Stimulated activated naive CD4-positive, alpha-beta T cell (primary cell): ENCODE data around the gene SART1.

ENCODE experiments used
- DNase-seq, 6 experiments: peaks; one replicate each; lab custom pipeline; 2025; lab: John Stamatoyannopoulos, UW

Gene SART1

GRCh38 chr11:65967329-65967934 is 5.9 kb downstream of the SART1 start:
- no peak for DNase-seq

- DNase-seq = no peak
These were observed 7.3 kb downstream of the SART1 start for GRCh38 chr11:65968600-65969482.

DNA sequence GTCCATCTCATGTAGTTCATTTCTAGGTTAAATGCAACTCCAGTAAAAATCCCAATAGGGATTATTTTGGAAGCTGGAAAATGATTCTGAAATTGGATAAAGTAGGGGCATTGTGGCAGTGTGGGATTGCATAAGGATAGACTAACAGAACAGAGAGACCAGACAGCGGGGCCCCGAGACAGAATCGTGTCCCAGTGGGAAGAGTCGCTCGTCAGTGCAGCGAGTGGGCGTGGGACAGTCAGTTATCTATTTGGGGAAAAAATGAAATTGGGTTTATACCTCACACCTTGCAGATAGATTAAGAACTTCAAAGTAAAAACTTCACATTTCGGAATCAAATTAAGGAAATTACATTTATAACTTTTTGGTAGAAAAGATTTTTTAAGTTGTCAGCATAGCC is 10.6 kb downstream of the SART1 start:
- DNase-seq = no peak

DNA sequence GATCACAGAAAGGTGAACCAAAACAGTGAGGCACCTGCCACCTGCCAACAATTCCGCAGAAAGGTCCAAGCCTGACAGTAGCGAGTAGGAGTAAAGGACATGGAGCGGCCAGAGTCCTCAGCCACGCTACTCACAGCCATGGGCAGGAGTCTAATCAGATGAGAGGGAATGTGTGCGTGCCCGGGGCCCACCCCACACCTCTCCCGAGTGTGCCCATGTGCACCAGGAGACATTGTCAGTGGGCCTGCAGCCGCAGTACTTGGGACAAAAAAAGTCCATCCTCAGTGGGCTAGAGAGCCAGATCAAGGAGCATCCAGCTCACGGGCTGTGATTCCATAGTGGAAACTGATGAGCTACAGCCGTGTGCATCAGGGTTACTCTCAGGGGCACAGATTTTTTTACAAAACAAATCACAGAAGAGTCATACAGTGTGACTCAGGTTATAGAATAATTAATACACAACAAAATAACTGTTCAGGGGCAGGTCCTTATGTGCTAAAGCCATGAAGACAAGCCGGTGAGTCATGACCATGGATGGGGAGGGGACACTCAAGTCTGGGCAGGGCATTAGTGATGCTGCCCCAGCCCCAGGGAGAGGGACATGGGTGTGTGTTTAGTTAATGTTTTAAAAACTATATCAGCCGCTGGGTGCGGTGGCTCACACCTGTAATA is 12.0 kb downstream of the SART1 start:
- DNase-seq = no peak

- no peak for DNase-seq
These were observed 14.2 kb downstream of the SART1 start for GRCh38 chr11:65975771-65976170.

DNA sequence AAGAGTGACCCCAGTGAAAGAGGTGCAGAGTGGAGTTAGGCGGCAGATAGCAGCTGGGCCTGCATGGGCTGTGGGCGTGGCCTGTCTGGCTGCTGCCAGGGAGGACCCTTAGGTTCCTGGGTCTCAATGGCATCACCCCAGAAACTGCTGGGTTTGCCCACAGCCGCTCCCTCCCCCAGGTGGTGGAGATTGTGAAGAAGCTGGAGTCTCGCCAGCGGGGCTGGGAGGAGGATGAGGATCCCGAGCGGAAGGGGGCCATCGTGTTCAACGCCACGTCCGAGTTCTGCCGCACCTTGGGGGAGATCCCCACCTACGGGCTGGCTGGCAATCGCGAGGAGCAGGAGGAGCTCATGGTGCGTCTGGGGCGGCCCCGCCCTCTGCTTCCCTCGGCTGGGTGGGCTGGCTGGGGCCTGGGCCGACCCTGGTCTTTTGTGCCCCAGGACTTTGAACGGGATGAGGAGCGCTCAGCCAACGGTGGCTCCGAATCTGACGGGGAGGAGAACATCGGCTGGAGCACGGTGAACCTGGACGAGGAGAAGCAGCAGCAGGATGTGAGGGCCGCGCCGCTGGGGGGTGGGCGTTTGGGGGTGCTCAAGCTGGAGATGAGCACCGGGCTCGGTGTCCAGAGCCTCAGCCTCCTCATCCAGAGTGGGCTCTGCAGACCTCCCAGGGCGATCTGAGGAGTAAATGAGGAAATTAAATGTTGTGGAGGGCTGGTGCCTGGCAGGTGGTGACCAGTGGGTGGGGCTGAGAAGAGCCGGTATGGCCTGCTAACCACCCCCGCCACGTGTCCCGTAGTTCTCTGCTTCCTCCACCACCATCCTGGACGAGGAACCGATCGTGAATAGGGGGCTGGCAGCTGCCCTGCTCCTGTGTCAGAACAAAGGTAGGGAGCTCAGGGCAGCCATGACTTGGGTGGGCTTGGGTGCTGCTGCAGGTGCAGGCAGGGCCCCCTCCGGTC is 15.0 kb downstream of the SART1 start:
- DNase-seq = no peak

GRCh38 chr11:65977621-65978390 is 16.3 kb downstream of the SART1 start:
- DNase-seq = no peak

DNA sequence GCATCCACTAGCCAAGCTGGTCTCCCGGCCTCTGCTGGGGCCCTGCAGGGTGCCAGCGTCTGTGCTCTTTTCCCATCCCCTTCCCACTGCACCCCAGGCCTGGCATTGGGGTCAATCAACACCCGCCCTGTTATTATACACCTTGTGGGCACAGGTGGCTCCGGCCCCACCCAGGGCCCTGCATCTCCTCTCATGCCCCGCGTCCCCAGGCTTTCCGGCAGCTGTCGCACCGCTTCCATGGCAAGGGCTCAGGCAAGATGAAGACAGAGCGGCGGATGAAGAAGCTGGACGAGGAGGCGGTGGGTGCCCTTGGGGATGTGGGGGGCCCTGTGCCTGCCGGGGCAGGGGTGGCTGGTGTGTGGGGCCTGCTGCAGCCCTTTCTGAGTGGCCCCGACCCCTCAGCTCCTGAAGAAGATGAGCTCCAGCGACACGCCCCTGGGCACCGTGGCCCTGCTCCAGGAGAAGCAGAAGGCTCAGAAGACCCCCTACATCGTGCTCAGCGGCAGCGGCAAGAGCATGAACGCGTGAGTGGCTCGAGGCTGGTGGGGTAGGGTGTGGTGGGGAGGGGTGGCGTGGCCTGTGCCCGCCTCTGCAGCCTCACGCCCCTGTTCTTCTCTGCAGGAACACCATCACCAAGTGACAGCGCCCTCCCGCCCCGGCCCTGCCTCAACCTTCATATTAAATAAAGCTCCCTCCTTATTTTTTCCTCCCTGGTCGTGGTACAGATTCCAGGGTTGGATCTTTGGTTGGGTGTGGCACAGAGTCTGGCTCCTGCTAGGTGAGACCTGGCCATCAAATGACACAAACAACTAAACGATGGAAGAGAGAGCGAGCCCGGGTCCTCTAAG is 17.1 kb downstream of the SART1 start:
- no peak for DNase-seq

DNA sequence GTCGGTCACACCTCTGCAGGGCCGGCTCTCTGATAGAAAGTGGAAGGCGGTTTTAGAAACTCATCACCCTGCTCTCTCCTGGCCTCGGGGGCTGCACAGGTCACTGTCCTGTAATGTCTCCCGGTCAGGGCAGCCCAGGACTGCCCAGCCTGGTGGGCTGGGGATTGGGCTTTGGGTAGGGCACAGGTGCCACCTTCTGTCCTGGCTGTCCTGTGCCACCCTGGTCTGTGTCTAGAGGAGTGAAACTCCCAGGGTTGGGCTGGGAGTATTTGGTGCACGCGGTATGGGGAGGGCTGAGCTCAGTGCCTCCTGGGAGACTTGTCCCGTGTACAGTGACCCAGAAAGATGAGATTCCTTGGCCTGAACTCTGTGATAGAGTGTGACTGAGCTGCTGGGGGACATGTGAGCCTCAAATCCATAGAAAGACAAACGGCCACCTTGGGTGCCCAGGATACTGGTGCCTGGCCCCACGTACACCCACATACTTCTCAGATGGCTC is 17.8 kb downstream of the SART1 start:
- no peak for DNase-seq

GRCh38 chr11:65981101-65981740 is 19.7 kb downstream of the SART1 start:
- DNase-seq = no peak

DNA sequence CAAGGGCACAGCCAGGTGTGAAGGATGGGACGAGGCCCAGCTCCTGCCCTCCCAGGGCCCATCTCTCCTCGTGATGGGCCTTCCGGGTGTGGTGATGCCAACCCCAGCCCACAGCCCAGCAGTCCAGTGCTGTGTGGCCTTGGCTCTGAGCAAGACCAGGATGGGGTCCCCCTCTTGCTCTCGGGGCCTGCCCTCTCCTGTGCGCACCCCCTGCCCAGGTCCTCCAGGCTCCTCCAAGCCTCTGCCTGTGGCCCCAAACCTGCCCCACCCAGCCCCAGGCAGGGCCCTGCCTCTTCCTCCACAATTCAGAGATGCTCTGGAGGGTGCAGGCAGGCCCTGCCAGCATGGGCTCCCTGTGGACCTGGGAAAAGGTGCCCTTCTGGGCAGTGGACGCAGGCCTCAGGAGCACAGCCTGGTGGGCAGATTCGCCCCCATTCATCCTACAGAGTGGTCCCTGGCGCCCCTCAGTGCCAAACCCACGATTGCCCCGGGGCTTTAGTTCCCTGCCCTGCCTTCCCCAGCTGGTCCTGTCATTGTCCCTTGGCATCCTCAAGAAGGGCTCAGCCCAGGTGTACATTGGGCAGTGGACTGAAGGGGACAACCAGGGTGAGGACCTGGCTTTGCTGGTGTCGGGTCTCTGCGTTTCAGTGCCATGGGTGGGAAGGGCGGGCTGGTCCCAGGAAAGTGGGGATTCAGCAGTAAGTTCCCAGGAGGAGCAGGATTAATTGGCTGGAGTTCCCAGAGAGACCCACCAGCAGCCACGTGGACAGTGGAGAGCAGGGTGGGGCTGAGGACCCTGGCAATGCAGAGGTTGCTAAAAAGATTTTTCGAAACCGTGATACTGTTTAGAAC is 20.7 kb downstream of the SART1 start:
- DNase-seq = no peak

DNA sequence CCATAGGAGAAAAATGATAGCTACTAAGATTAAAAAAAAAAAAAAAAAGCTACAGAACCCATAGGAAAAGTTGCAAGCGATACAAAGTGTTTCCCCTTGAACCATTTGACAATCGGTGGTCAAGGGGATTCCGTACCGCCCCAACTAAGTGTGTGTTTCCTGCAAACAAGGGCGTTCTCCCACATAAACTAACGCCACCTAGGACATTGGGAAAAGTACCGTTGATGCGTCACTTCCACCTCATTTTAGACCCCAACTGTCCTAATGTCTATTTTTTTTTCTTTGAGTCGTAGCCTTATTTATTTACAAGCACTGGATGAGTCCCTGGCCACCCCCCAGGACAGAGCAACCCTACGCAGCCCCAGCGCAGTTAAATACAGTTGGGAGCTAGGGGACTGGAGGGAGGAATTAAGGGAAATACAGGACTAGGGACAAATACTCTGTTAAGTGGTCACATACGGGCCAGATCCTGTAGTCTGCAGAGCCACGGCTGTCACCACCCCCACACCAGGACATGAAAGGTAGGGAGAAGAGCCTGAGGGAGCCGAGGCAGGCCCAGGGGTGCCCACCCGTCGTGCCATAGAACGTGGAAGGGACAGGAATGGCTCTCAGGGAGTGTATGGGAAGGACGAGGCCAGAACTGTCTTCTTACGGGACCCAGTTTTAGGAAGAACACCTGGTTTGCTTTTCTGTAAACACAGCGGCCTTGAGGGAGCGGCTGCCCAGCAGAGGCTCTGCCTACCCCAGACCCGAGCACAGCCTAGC is 21.5 kb downstream of the SART1 start:
- no peak for DNase-seq

DNA sequence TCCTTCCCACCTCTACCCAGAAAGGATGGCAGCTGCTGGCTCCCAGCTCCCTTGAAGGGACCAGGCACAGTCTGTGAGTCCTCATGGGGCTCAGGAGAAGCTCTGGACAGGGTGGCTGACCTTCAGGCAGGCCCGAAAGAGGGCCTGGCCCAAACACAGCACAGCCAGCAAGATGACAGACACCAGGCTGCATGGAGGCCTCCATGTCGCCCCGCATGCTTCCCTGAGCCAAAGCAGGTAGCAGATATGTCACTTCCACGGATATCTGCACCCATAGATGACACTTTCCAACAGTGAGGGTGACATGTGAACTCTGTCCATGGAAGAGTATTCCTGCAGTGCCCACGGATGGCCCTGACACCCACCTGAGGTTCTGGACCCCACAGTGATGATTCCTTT is 22.1 kb downstream of the SART1 start:
- no peak for DNase-seq

DNA sequence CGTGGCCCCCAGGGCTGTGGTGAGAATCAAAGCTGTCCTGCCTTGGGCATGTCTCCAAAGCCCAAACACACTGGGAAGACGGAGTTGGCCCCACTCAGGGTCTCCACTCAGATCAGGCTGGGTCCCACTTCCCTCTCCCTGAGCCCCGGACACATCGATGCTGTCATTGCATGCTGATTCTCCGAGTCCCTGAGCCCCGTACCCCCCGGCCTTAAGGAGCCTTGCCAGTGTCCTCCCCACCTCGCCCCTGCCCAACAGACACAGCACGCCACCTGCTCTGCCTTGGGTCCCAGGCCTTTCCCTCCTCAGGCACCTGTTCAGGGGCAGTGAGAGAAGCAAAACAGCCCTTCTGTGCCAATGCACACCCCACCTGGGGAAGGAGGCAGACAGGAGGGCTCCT is 25.8 kb downstream of the SART1 start:
- no peak for DNase-seq

- peak; percentile 74 to 94 (median 88) for DNase-seq
These were observed 27.5 kb downstream of the SART1 start for GRCh38 chr11:65988791-65989592.

- no peak for DNase-seq
These were observed 30.5 kb downstream of the SART1 start for GRCh38 chr11:65992056-65992455.

DNA sequence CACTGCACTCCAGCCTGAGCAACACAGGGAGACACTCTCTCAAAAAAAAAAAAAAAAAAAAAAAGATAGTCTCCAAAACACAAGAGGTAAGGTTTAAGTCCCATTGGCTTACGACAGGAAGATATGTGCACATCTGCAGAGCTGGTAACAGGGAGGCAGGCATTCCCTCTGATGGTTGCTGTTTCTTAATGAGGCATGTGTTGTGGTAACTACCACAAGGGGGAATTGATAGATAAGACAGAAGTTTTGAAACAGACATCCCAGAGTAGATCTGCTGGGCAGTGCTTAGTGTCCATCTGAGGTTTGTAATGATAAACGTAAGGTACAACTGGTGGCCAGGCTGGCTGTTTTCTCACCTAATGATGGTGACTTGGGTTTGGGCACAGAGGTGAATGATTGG is 35.8 kb downstream of the SART1 start:
- no peak for DNase-seq
